Measurements from ENCODE around the gene C6orf89. TPM values are rescaled to one million over a fixed set of nuclear protein-coding genes. Genes with fewer than 3 reads are reported as not detected.
"Not testable (repeated sequence)": the region's sequence is repeated elsewhere in the genome, so short reads cannot be mapped to it uniquely, and the experiment has no call there.

C6orf89 gene
- total and polyA plus RNA-seq, 2 of the 8 experiments (the other 6 are each of a cell fraction or from before 2014, with no cell fraction given) = 4.6 to 12.3 TPM

GRCh38 chr6:36941561-36941960, 55.8 kb downstream of the C6orf89 start:
- not testable (repeated sequence) for H2BK20ac ChIP-seq (ENCODE audit: low read length); H4K91ac ChIP-seq (replicated peaks; ENCODE audit: insufficient read length, low read length); H3K9me3 ChIP-seq (ENCODE audit: insufficient read depth in 2 of 2, low read depth in 1 of 2, low read length in 1 of 2); H3K18ac ChIP-seq (ENCODE audit: extremely low read depth, low read length); H2BK15ac ChIP-seq (ENCODE audit: low read length); H3K56ac ChIP-seq (replicated peaks; ENCODE audit: insufficient read length, low read depth, low read length); H3K9ac ChIP-seq (replicated peaks in 1 of 4; ENCODE audit: extremely low read depth in 1 of 4, low read depth in 3 of 4, low read length in 3 of 4); H3K27ac ChIP-seq (ENCODE audit: low read depth, low read length); FAIRE-seq; H2AFZ ChIP-seq (ENCODE audit: low read length); H2BK120ac ChIP-seq (replicated peaks; ENCODE audit: low read depth, low read length); H3K14ac ChIP-seq (ENCODE audit: insufficient read length); H3K23ac ChIP-seq (ENCODE audit: insufficient read length); H3K4me2 ChIP-seq (ENCODE audit: insufficient read depth in 1 of 2, low read depth in 2 of 2, low read length in 2 of 2); DNase-seq (ENCODE audit: low read depth in 1 of 2, low spot score in 2 of 2); H3K4me1 ChIP-seq (replicated peaks in 1 of 4; ENCODE audit: control insufficient read depth in 3 of 4, insufficient read depth in 4 of 4, low read length in 3 of 4); H3K36me3 ChIP-seq (ENCODE audit: control insufficient read depth in 2 of 4, insufficient read depth in 4 of 4, low read length in 3 of 4); H3K23me2 ChIP-seq (ENCODE audit: low read depth, low read length); H4K5ac ChIP-seq (ENCODE audit: insufficient read length, low read depth, low read length); H3K4ac ChIP-seq (replicated peaks; ENCODE audit: insufficient read length, low read depth, low read length); H2BK5ac ChIP-seq (ENCODE audit: low read depth, low read length); H3K79me2 ChIP-seq (ENCODE audit: control insufficient read depth in 1 of 2, insufficient read depth in 2 of 2, low read length in 2 of 2); H4K8ac ChIP-seq (ENCODE audit: extremely low read depth, insufficient read depth, low read length); H3K79me1 ChIP-seq (ENCODE audit: low read depth, low read length); H3K4me3 ChIP-seq (ENCODE audit: extremely low read depth in 1 of 4, insufficient read depth in 2 of 4, low read depth in 3 of 4, low read length in 4 of 4); H2BK12ac ChIP-seq (ENCODE audit: low read depth, low read length); H3K27me3 ChIP-seq (replicated peaks in 1 of 4; ENCODE audit: control insufficient read depth in 3 of 4, extremely low read depth in 1 of 4, insufficient read depth in 3 of 4, low read length in 3 of 4); H4K20me1 ChIP-seq (replicated peaks in 1 of 2; ENCODE audit: control insufficient read depth in 1 of 2, insufficient read depth in 2 of 2, low read length in 2 of 2); H2AK5ac ChIP-seq (ENCODE audit: low read depth, low read length)
- CTCF ChIA-PET (ENCODE audit: partially characterized antibody) = interaction anchor here (0.6 kb wide), 1 partner anchor 92 kb away, joined by 3 read pairs; no protein-coding TSS in a partner anchor
- 90% methylated on average over 10 of the region's 40 CpGs; no CpG with 5 or more reads in 1 of the 2 experiments for WGBS, 2 experiments (ENCODE audit: extremely low coverage in 1 of 2, insufficient coverage in 1 of 2, insufficient read length in 1 of 2, insufficient replicate concordance in 2 of 2, low coverage in 1 of 2, low lambda C conversion rate in 2 of 2, missing lambda C conversion rate in 1 of 2)
- POLR2A ChIA-PET (ENCODE audit: partially characterized antibody) = interaction anchor here (0.6 kb wide), 1 partner anchor 74 kb away, joined by 3 read pairs; no protein-coding TSS in a partner anchor

GRCh38 chr6:36942329-36942728, 56.6 kb downstream of the C6orf89 start:
- H3K4ac ChIP-seq (replicated peaks; ENCODE audit: insufficient read length, low read depth, low read length); DNase-seq (ENCODE audit: low read depth in 1 of 2, low spot score in 2 of 2); H3K9ac ChIP-seq (replicated peaks in 1 of 4; ENCODE audit: extremely low read depth in 1 of 4, low read depth in 3 of 4, low read length in 3 of 4); H2BK20ac ChIP-seq (ENCODE audit: low read length); H3K36me3 ChIP-seq (ENCODE audit: control insufficient read depth in 2 of 4, insufficient read depth in 4 of 4, low read length in 3 of 4); CTCF ChIA-PET (ENCODE audit: partially characterized antibody); H3K14ac ChIP-seq (ENCODE audit: insufficient read length); H4K8ac ChIP-seq (ENCODE audit: extremely low read depth, insufficient read depth, low read length); H3K27ac ChIP-seq (ENCODE audit: low read depth, low read length); H2BK15ac ChIP-seq (ENCODE audit: low read length); H2AFZ ChIP-seq (ENCODE audit: low read length); H4K20me1 ChIP-seq (replicated peaks in 1 of 2; ENCODE audit: control insufficient read depth in 1 of 2, insufficient read depth in 2 of 2, low read length in 2 of 2); H3K23ac ChIP-seq (ENCODE audit: insufficient read length); H3K27me3 ChIP-seq (replicated peaks in 1 of 4; ENCODE audit: control insufficient read depth in 3 of 4, extremely low read depth in 1 of 4, insufficient read depth in 3 of 4, low read length in 3 of 4); H3K56ac ChIP-seq (replicated peaks; ENCODE audit: insufficient read length, low read depth, low read length); H2BK5ac ChIP-seq (ENCODE audit: low read depth, low read length); H2AK5ac ChIP-seq (ENCODE audit: low read depth, low read length); H3K79me1 ChIP-seq (ENCODE audit: low read depth, low read length); H4K5ac ChIP-seq (ENCODE audit: insufficient read length, low read depth, low read length); H2BK120ac ChIP-seq (replicated peaks; ENCODE audit: low read depth, low read length); H3K4me2 ChIP-seq (ENCODE audit: insufficient read depth in 1 of 2, low read depth in 2 of 2, low read length in 2 of 2); H3K23me2 ChIP-seq (ENCODE audit: low read depth, low read length); H3K9me3 ChIP-seq (ENCODE audit: insufficient read depth in 2 of 2, low read depth in 1 of 2, low read length in 1 of 2); FAIRE-seq; H2BK12ac ChIP-seq (ENCODE audit: low read depth, low read length); H3K4me1 ChIP-seq (replicated peaks in 1 of 4; ENCODE audit: control insufficient read depth in 3 of 4, insufficient read depth in 4 of 4, low read length in 3 of 4); H4K91ac ChIP-seq (replicated peaks; ENCODE audit: insufficient read length, low read length); H3K79me2 ChIP-seq (ENCODE audit: control insufficient read depth in 1 of 2, insufficient read depth in 2 of 2, low read length in 2 of 2); H3K18ac ChIP-seq (ENCODE audit: extremely low read depth, low read length); H3K4me3 ChIP-seq (ENCODE audit: extremely low read depth in 1 of 4, insufficient read depth in 2 of 4, low read depth in 3 of 4, low read length in 4 of 4): not testable (repeated sequence)
- 80% methylated on average over 1 of the region's 2 CpGs; no CpG with 5 or more reads in 1 of the 2 experiments for WGBS, 2 experiments (ENCODE audit: extremely low coverage in 1 of 2, insufficient coverage in 1 of 2, insufficient read length in 1 of 2, insufficient replicate concordance in 2 of 2, low coverage in 1 of 2, low lambda C conversion rate in 2 of 2, missing lambda C conversion rate in 1 of 2)
- POLR2A ChIA-PET (ENCODE audit: partially characterized antibody) = interaction anchor here (0.6 kb wide), 1 partner anchor 75 kb away, joined by 3 read pairs; no protein-coding TSS in a partner anchor
